ENCODE measurements around the gene EMC8. TPM values are rescaled to one million over a fixed set of nuclear protein-coding genes. Genes with fewer than 3 reads are reported as not detected.
"Not testable (repeated sequence)": the region's sequence is repeated elsewhere in the genome, so short reads cannot be mapped to it uniquely, and the experiment has no call there.

EMC8 gene
- total RNA-seq, 1 donor from 2014 or later, result 35.5 TPM

DNA sequence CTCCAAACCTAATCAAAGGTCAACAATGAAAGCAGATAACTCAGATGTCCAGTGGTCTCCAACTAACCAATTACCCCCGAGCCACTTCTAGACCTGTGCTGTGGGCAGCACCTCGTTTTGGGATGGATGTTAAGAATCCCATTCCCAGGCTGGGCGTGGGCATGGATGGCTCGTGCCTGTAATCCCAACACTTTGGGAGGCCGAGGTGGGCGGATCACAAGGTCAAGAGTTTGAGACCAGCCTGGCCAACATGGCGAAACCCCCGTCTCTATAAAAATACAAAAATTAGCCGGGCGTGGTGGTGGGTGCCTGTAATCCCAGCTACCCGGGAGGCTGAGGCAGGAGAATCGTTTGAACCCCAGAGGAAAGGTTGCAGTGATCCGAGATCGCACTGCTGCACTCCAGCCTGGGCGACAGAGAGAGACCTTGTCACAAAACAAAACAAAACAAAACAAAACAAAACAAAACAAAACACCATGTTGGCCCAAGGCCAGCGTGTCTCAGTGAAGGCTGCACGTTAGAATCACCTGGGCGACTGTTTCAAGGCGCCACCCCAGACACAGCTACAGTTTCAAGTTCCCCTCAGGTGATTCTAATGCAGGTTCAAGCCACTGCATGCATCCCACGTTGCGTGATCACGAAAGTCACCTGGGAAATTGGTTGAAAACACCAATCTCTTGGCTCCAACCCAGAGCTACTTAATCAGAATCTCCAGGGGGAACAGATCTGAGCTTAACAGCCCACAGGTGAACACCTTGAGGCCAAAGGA lies 21.4 kb upstream of the EMC8 start:
- Mint-ChIP-seq H3K4me3 (ENCODE audit: unreplicated experiment) (no peak overlapping the region), H3K36me3 (ENCODE audit: unreplicated experiment) (no peaks in the 10 kb centered on the region), H3K9me3 (ENCODE audit: unreplicated experiment) (no peaks in the 10 kb centered on the region), H3K27ac (ENCODE audit: unreplicated experiment) (no peak overlapping the region), H3K27me3 (ENCODE audit: unreplicated experiment) (peaks cover 24% of the 10 kb centered on the region), H3K4me1 (ENCODE audit: unreplicated experiment) (peaks cover 2% of the 10 kb centered on the region)
- no peak for DNase-seq (ENCODE audit: extremely low spot score, unreplicated experiment)
- TF ChIP-seq, protein P1, sequence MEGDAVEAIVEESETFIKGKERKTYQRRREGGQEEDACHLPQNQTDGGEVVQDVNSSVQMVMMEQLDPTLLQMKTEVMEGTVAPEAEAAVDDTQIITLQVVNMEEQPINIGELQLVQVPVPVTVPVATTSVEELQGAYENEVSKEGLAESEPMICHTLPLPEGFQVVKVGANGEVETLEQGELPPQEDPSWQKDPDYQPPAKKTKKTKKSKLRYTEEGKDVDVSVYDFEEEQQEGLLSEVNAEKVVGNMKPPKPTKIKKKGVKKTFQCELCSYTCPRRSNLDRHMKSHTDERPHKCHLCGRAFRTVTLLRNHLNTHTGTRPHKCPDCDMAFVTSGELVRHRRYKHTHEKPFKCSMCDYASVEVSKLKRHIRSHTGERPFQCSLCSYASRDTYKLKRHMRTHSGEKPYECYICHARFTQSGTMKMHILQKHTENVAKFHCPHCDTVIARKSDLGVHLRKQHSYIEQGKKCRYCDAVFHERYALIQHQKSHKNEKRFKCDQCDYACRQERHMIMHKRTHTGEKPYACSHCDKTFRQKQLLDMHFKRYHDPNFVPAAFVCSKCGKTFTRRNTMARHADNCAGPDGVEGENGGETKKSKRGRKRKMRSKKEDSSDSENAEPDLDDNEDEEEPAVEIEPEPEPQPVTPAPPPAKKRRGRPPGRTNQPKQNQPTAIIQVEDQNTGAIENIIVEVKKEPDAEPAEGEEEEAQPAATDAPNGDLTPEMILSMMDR (IDR thresholded peaks at IDR 0.05), result no peak

GRCh38 chr16:85819771-85820170 lies 20.4 kb upstream of the EMC8 start:
- TF ChIP-seq, protein P1 (IDR thresholded peaks at IDR 0.05), result no peak
- Mint-ChIP-seq H3K9me3 (ENCODE audit: unreplicated experiment) (no peaks in the 10 kb centered on the region), H3K27me3 (ENCODE audit: unreplicated experiment) (peaks cover 29% of the 10 kb centered on the region), H3K36me3 (ENCODE audit: unreplicated experiment) (no peaks in the 10 kb centered on the region), H3K4me1 (ENCODE audit: unreplicated experiment) (peaks cover 2% of the 10 kb centered on the region), H3K4me3 (ENCODE audit: unreplicated experiment) (no peak overlapping the region), H3K27ac (ENCODE audit: unreplicated experiment) (no peak overlapping the region)
- DNase-seq (ENCODE audit: extremely low spot score, unreplicated experiment), result no peak

GRCh38 chr16:85819245-85819644 lies 19.9 kb upstream of the EMC8 start:
- DNase-seq (ENCODE audit: extremely low spot score, unreplicated experiment), result no peak
- Mint-ChIP-seq H3K4me3 (ENCODE audit: unreplicated experiment) (no peak overlapping the region), H3K36me3 (ENCODE audit: unreplicated experiment) (no peaks in the 10 kb centered on the region), H3K9me3 (ENCODE audit: unreplicated experiment) (no peaks in the 10 kb centered on the region), H3K4me1 (ENCODE audit: unreplicated experiment) (peaks cover 2% of the 10 kb centered on the region), H3K27ac (ENCODE audit: unreplicated experiment) (no peak overlapping the region), H3K27me3 (ENCODE audit: unreplicated experiment) (peaks cover 34% of the 10 kb centered on the region)
- TF ChIP-seq, protein P1 (IDR thresholded peaks at IDR 0.05), result peak; percentile 75

- not testable (repeated sequence) for H3K27ac Mint-ChIP-seq (ENCODE audit: unreplicated experiment); DNase-seq (ENCODE audit: extremely low spot score, unreplicated experiment); H3K4me3 Mint-ChIP-seq (ENCODE audit: unreplicated experiment); H3K9me3 Mint-ChIP-seq (ENCODE audit: unreplicated experiment); H3K36me3 Mint-ChIP-seq (ENCODE audit: unreplicated experiment); H3K4me1 Mint-ChIP-seq (ENCODE audit: unreplicated experiment)
- peaks cover 46% of the 10 kb centered on the region for H3K27me3 Mint-ChIP-seq (ENCODE audit: unreplicated experiment)
Observed at GRCh38 chr16:85817195-85817594, 17.9 kb upstream of the EMC8 start.

DNA sequence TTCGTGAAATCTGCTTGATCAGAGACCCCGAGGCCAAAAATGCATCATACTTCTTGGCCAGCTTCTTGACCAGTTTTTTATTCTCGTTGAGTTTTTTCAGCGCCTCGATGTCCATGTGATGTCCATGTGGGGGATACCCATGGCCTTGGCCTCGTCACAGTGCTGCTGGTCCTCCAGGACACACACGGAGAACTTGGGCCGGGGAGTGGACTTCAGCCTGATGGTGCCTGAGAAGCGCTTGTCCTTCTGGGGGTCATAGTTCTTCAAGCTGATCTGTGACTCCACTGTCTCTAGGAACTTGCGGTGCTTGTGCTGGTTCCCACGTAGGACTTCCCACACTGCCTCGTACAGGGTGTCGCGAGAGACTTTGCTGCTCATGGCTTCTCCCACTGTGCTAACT lies 16.8 kb upstream of the EMC8 start:
- Mint-ChIP-seq H3K9me3 (ENCODE audit: unreplicated experiment) (no peaks in the 10 kb centered on the region), H3K27me3 (ENCODE audit: unreplicated experiment) (peaks cover 46% of the 10 kb centered on the region), H3K36me3 (ENCODE audit: unreplicated experiment) (no peaks in the 10 kb centered on the region), H3K27ac (ENCODE audit: unreplicated experiment) (no peak overlapping the region), H3K4me3 (ENCODE audit: unreplicated experiment) (no peak overlapping the region), H3K4me1 (ENCODE audit: unreplicated experiment) (no peaks in the 10 kb centered on the region)
- DNase-seq (ENCODE audit: extremely low spot score, unreplicated experiment), result no peak
- TF ChIP-seq, protein P1 (IDR thresholded peaks at IDR 0.05), result no peak

Data from osteocyte (in vitro differentiated cells).